AML-193 (cell line): ENCODE data around the gene ADRB1.
A peak's percentile ranks its signal among the peaks of the same experiment; 100 is the strongest.

Experiments used
- DNase-seq, 2 experiments: peaks; one replicate each; lab custom pipeline; 2025; lab: John Stamatoyannopoulos, UW

ADRB1 gene

GRCh38 chr10:114043532-114044246, at the start of gene ADRB1:
Gene ADRB1 (plus strand): TSS chr10:114043866. CDS start chr10:114044133, 267 bp downstream.
- peak; percentile 73 to 83 for DNase-seq

GRCh38 chr10:113995201-113995600, 48.5 kb upstream of the ADRB1 start:
- DNase-seq = no peak

- DNase-seq = no peak
Measured at GRCh38 chr10:113997428-113997827, 46.2 kb upstream of the ADRB1 start.

GRCh38 chr10:113999531-113999930, 44.1 kb upstream of the ADRB1 start:
- DNase-seq = no peak

GRCh38 chr10:114000457-114001010, 43.1 kb upstream of the ADRB1 start:
- no peak for DNase-seq

- no peak for DNase-seq
Measured at GRCh38 chr10:114002422-114002821, 41.2 kb upstream of the ADRB1 start.

- no peak for DNase-seq
Measured at GRCh38 chr10:114003161-114003941, 40.3 kb upstream of the ADRB1 start.

- DNase-seq = no peak
Measured at GRCh38 chr10:114009281-114009996, 34.2 kb upstream of the ADRB1 start.

- no peak for DNase-seq
Measured at GRCh38 chr10:114010316-114010715, 33.4 kb upstream of the ADRB1 start.

GRCh38 chr10:114012650-114013049, 31.0 kb upstream of the ADRB1 start:
- no peak for DNase-seq

GRCh38 chr10:114015708-114016107, 28.0 kb upstream of the ADRB1 start:
- no peak for DNase-seq

GRCh38 chr10:114017271-114017670, 26.4 kb upstream of the ADRB1 start:
- no peak for DNase-seq

GRCh38 chr10:114017873-114018272, 25.8 kb upstream of the ADRB1 start:
- no peak for DNase-seq

GRCh38 chr10:114019226-114019625, 24.4 kb upstream of the ADRB1 start:
- DNase-seq = no peak

- DNase-seq = no peak
Measured at GRCh38 chr10:114021154-114021553, 22.5 kb upstream of the ADRB1 start.

GRCh38 chr10:114021717-114022680, 21.7 kb upstream of the ADRB1 start:
- DNase-seq = no peak

GRCh38 chr10:114022766-114023597, 20.7 kb upstream of the ADRB1 start:
- DNase-seq = no peak

- peak; percentile 98 for DNase-seq
Measured at GRCh38 chr10:114024876-114025610, 18.6 kb upstream of the ADRB1 start.

GRCh38 chr10:114025611-114026130, 18.0 kb upstream of the ADRB1 start:
- DNase-seq = no peak
